ENCODE data around the gene PIAS2. TPM values are rescaled to one million over a fixed set of nuclear protein-coding genes. Genes with fewer than 3 reads are reported as not detected.

Gene PIAS2
- total RNA-seq, 3 donors from 2014 or later (not counting 1 experiment from before 2014, with no cell fraction given): 48.9 to 55.9 (median 50.0) TPM

DNA sequence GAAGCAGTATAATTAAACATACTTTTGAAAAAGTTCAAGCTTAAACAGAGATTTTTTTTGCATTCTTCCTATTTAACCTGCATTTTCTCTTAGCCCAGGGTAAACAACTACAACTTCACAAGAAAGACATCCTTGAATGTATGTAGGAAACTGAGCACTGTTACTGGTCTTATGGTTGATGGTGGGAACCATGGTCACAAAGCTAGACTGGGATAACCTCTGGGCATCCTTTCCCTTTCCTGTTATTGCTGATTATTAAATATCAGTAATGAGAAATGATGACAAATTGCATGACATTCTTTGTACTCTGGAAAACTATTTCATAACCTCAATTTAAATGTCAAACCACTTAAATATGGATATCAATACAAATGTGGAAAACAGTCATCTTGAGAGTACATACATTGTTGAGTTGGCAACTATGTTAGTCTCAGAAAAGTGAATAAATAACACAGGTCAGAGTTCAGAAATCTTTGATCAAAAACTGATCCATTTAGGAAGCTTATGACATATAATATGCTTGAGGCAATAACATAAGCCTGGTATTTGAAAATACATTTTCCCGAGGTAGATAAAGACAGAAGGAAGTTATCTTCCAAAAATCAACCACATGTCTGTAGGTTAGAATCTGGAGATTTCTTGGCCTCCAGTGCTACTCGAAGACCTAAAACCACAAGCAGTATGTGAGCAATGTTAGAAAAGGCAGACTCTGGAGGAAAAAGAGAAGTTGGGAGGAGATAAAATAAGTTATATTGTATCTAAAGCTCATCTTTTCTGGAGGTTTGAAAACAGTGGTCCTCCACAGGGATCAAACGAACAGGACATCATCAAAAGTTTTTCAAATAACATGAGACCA is 95.2 kb downstream of the PIAS2 start:
- Histone ChIP-seq H3K27ac (ENCODE audit: low read length) (no peak overlapping the region), H3K4me1 (ENCODE audit: control insufficient read depth, insufficient read depth, low read length) (no peaks in the 10 kb centered on the region), H3K9me3 (ENCODE audit: control insufficient read depth, insufficient read depth, low read length) (no peaks in the 10 kb centered on the region), H3K36me3 (ENCODE audit: control insufficient read depth, insufficient read depth, low read length) (peaks cover 12% of the 10 kb centered on the region), H3K4me3 (ENCODE audit: low read length) (no peak overlapping the region), H3K27me3 (ENCODE audit: control insufficient read depth, insufficient read depth, low read length) (no peaks in the 10 kb centered on the region)
- Mint-ChIP-seq H3K4me1 (no peaks in the 10 kb centered on the region), H3K27me3 (ENCODE audit: low read depth in 2 of 2) (no peaks in the 10 kb centered on the region), H3K27ac (no peak overlapping the region), H3K4me3 (no peak overlapping the region), H3K36me3 (no peaks in the 10 kb centered on the region), H3K9me3 (no peaks in the 10 kb centered on the region)
- TF ChIP-seq, protein P1, sequence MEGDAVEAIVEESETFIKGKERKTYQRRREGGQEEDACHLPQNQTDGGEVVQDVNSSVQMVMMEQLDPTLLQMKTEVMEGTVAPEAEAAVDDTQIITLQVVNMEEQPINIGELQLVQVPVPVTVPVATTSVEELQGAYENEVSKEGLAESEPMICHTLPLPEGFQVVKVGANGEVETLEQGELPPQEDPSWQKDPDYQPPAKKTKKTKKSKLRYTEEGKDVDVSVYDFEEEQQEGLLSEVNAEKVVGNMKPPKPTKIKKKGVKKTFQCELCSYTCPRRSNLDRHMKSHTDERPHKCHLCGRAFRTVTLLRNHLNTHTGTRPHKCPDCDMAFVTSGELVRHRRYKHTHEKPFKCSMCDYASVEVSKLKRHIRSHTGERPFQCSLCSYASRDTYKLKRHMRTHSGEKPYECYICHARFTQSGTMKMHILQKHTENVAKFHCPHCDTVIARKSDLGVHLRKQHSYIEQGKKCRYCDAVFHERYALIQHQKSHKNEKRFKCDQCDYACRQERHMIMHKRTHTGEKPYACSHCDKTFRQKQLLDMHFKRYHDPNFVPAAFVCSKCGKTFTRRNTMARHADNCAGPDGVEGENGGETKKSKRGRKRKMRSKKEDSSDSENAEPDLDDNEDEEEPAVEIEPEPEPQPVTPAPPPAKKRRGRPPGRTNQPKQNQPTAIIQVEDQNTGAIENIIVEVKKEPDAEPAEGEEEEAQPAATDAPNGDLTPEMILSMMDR (IDR thresholded peaks at IDR 0.05): no peak
- DNase-seq (no peak), ATAC-seq (no peak)
- intact Hi-C loops (cut with micrococcal nuclease): no loop called here
- 14% methylated on average over 2 of the region's 3 CpGs for WGBS (ENCODE audit: insufficient coverage)

DNA sequence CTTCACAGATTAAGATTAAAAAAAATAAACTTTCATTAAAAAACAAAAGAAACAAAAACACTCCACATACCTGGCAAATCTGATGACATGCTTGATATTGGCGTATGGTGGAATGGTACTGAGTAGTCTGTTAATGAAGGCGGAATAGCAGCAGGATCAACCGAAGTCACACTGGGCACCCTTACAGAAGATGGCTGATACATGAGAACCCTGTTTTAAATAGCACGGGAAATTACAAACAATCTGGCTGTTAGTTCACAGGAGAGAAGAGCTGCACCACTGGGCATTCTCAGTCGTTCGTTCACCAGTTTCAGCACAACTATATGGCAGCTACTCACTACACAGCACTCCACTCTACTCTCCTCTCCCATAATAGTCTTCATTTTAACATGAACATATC is 96.4 kb downstream of the PIAS2 start:
- no peak overlapping the region for H3K4me3 ChIP-seq (ENCODE audit: low read length)
- intact Hi-C loops (cut with micrococcal nuclease): no loop called here
- H3K27ac ChIP-seq (ENCODE audit: low read length): no peak overlapping the region
- 98% methylated on average over 6 of the region's 6 CpGs for WGBS (ENCODE audit: insufficient coverage)
- Mint-ChIP-seq H3K9me3 (no peaks in the 10 kb centered on the region), H3K27me3 (ENCODE audit: low read depth in 2 of 2) (no peaks in the 10 kb centered on the region), H3K36me3 (no peaks in the 10 kb centered on the region), H3K4me3 (no peak overlapping the region), H3K4me1 (no peaks in the 10 kb centered on the region), H3K27ac (no peak overlapping the region)
- TF ChIP-seq, protein P1 (IDR thresholded peaks at IDR 0.05): no peak
- DNase-seq (no peak), ATAC-seq (no peak)
- peaks cover 8% of the 10 kb centered on the region for H3K36me3 ChIP-seq (ENCODE audit: control insufficient read depth, insufficient read depth, low read length)
- H3K27me3 ChIP-seq (ENCODE audit: control insufficient read depth, insufficient read depth, low read length): no peaks in the 10 kb centered on the region
- no peaks in the 10 kb centered on the region for H3K9me3 ChIP-seq (ENCODE audit: control insufficient read depth, insufficient read depth, low read length)
- H3K4me1 ChIP-seq (ENCODE audit: control insufficient read depth, insufficient read depth, low read length): no peaks in the 10 kb centered on the region

DNA sequence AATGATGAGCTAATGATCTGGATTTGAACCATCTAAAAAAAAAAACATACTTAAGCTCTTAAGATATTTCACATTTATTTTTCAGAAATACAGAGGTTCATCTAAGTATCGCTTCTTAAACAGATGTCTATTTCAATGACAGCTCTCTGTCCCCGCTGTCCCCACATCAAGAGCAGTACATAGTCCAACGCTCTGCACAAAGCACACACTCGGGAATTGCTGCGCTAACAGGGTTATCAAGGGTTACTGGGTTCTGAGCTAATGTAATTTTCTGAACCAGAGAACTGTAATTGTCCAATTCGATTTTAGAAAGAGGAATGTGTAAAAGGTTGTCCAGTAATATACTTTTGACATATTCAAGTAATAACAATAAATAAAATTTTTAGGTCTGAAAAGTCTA is 101.6 kb downstream of the PIAS2 start:
- no peak for DNase-seq
- intact Hi-C loops (cut with micrococcal nuclease): no loop called here
- no peak overlapping the region for H3K4me3 ChIP-seq (ENCODE audit: low read length)
- Mint-ChIP-seq H3K4me1 (no peaks in the 10 kb centered on the region), H3K27me3 (ENCODE audit: low read depth in 2 of 2) (no peaks in the 10 kb centered on the region), H3K36me3 (no peaks in the 10 kb centered on the region), H3K27ac (no peak overlapping the region), H3K4me3 (no peak overlapping the region), H3K9me3 (no peaks in the 10 kb centered on the region)
- no peaks in the 10 kb centered on the region for H3K9me3 ChIP-seq (ENCODE audit: control insufficient read depth, insufficient read depth, low read length)
- TF ChIP-seq, protein P1 (IDR thresholded peaks at IDR 0.05): no peak
- no peak overlapping the region for H3K27ac ChIP-seq (ENCODE audit: low read length)
- ATAC-seq: no peak
- H3K27me3 ChIP-seq (ENCODE audit: control insufficient read depth, insufficient read depth, low read length): no peaks in the 10 kb centered on the region
- peaks cover 6% of the 10 kb centered on the region for H3K36me3 ChIP-seq (ENCODE audit: control insufficient read depth, insufficient read depth, low read length)
- 95% methylated on average over 5 of the region's 6 CpGs for WGBS (ENCODE audit: insufficient coverage)
- H3K4me1 ChIP-seq (ENCODE audit: control insufficient read depth, insufficient read depth, low read length): no peaks in the 10 kb centered on the region

DNA sequence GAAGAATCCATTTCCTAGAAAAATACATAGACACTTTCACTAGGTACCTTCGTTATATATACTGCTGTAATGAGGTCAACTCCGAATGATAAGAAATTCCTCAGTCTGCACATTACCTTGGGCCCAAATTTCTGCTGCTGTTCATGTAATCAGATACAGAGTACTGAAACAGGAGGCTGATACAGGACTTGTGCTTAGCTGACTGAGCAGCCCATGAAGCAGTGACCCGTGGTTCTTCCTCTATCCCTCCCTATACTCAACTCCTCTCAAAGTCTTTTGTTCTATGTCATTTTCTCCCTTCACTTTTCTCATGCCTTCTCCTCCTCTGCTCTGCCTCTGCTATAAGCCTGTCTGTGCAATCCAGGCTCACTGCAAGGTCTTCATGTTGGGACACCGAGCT is 102.9 kb downstream of the PIAS2 start:
- ATAC-seq (no peak), DNase-seq (no peak)
- TF ChIP-seq, protein P1 (IDR thresholded peaks at IDR 0.05): no peak
- H3K4me1 Mint-ChIP-seq: no peaks in the 10 kb centered on the region
- Histone ChIP-seq H3K27ac (ENCODE audit: low read length) (no peak overlapping the region), H3K4me1 (ENCODE audit: control insufficient read depth, insufficient read depth, low read length) (no peaks in the 10 kb centered on the region), H3K4me3 (ENCODE audit: low read length) (no peak overlapping the region), H3K27me3 (ENCODE audit: control insufficient read depth, insufficient read depth, low read length) (no peaks in the 10 kb centered on the region), H3K36me3 (ENCODE audit: control insufficient read depth, insufficient read depth, low read length) (no peaks in the 10 kb centered on the region), H3K9me3 (ENCODE audit: control insufficient read depth, insufficient read depth, low read length) (no peaks in the 10 kb centered on the region)
- intact Hi-C loops (cut with micrococcal nuclease): no loop called here
- H3K4me3 Mint-ChIP-seq: no peak overlapping the region
- no peaks in the 10 kb centered on the region for H3K9me3 Mint-ChIP-seq
- 92% methylated on average over 4 of the region's 4 CpGs for WGBS (ENCODE audit: insufficient coverage)
- no peaks in the 10 kb centered on the region for H3K36me3 Mint-ChIP-seq
- H3K27ac Mint-ChIP-seq: peak overlapping the region in 1 of 2 donors; percentile 29
- H3K27me3 Mint-ChIP-seq (ENCODE audit: low read depth in 2 of 2): no peaks in the 10 kb centered on the region

All from natural killer cell (primary cell).